Left kidney (tissue), 2 donors: ENCODE data around the gene PTGDR2. TPM values are rescaled to one million over a fixed set of nuclear protein-coding genes. Genes with fewer than 3 reads are reported as not detected.
"Not testable (repeated sequence)": the region's sequence is repeated elsewhere in the genome, so short reads cannot be mapped to it uniquely, and the experiment has no call there.

ENCODE experiments used
- DNase-seq: peaks from one replicate; pipeline ENCODE4 v3.0.0-alpha.2; 2013
- polyA plus RNA-seq: library from polyadenylated mRNA; unstranded; fragments of 120-200 nt; gene quantifications from one replicate; pipeline ENCODE4 v1.2.1, GENCODE V29; 2013; ENCODE audit not compliant: insufficient read length

PTGDR2 gene
- polyA plus RNA-seq, 1 donor: 0.17 TPM

DNA sequence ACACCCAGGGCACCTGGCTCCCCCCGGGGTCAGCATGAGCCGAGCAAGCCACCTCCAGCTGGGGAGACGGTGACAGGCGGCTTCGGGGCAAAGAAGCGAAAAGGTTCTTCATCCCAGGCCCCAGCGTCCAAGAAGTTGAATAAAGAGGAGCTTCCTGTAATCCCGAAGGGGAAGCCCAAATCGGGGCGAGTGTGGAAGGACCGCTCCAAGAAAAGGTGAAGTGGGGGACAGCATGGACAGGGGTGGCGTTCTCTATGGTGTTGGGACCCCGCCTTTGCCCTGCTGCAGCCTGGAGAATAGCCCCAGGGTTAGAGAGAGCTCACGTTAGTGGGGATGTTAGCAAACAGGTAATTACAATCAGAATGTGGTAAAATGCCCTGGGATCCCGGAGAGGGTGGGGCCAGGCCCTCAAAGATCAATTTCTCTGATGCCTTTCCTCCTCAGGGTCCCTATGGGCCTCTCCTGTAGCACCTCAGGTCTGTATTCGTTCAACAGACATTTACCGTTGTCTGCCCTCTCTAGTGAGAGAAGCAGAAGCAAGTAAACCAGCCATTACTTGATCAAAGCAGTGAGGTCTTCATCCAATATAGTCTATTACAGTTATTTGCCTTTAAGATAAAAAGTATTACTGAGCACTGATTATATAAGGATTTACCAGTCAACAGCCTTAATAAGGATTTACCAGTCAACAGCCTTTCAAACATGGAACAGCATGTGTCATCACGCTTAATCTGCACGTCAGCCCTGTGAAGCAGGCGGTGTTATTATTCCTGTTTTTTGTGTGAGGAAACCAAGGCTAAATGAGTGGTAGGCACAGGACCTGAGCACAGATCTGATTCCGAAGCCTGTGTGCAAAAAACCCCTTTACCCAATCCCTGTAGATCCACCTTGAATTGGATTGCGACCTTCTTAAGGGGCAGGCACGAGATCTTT is 12.8 kb downstream of the PTGDR2 start:
- DNase-seq: no peak

DNA sequence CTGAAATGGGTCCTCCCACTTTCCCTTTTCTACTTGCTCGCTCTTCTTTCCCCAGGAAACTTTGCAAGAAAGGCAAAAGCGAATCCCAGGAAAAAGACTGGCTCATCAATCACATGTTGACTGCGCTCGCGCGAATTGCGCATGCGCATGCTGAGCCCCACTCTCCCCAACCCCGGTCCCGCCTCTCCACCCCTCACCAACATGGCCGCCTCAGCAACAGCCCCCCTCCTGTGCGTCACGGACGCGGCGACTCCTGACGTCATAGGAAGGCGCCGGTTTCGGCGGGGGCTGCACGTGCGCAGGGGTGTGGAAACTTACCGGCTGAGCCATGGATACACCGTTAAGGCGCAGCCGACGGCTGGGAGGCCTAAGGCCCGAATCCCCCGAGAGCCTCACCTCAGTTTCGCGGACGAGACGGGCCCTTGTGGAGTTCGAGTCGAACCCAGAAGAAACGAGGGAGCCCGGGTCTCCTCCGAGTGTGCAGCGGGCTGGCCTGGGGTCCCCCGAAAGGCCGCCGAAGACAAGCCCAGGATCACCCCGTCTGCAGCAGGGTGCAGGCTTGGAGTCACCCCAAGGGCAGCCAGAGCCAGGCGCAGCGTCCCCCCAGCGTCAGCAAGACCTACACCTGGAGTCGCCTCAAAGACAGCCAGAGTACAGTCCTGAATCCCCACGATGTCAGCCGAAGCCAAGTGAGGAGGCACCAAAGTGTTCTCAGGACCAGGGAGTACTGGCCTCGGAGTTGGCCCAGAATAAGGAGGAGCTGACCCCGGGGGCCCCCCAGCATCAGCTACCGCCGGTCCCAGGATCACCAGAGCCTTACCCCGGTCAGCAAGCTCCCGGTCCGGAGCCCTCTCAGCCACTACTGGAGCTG is 13.7 kb downstream of the PTGDR2 start, which contains the start of gene CCDC86:
CCDC86 (plus strand) TSS at position 317 of the 871 bp plus-strand sequence; CDS start at position 329, 12 bp downstream.
- peak; percentile 96 for DNase-seq

DNA sequence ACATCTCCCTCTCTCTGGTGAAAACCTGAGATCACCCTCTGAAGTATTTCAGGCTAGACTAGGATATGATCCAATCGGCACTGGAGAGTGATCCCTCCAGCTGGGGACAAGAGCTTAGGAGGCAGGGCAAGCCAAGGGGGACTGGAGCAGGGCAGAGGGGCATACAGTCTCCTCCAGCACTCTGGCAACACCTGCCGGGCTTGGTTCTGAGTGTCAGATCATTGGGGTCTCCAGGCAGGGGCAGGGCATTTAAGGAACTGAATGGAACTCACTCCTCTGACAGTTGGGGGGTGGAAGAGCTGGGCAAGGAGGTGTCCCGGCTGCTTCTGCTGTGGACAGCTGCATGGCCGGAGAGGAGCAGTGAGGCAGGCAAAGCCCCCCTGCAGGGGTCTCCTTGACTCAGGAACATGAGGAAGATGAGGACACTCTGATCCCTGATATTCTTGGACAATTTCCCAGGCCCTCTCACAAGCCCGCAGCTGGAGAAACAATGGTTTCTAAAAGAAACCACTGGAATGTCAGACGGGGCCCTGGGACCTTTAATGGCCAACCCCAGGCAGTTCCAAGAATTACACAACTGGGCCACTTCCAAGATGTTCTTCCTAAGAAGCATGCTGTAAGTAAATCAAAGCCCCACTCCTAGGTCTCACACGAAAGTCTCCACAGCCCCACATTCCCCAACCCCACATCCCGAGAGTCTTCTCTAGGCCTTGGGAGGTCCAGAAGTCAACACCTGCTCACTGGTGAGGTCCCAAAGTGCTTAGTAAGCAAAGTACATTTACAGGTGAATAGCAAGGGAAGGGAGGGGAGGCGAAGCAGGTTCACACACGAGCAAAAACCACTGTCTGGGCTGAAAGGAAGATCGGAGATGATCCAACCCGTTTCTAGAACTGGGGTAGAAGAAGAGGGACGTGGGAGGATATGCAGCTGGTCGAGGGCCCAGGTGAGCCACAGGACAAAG is 15.0 kb downstream of the PTGDR2 start:
- DNase-seq: no peak

DNA sequence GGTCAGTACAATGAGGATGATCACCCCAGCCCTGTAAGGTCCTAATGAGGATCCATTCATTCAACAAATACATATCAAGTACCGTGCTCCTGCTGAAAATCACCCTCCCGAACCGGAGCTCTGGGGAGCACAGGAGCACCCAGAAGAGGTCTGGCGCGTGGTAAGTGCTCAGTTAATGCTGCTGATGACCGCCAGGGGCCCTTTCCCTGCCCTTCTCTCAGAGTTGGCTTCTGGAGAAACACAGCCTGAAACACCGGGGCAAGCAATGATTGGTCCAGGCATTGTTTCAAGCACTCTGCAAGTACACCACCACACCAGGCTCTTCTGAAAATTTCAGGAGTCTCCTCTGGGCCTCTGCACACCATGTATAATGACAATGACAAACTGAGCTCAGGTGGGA is 17.6 kb downstream of the PTGDR2 start:
- no peak for DNase-seq

DNA sequence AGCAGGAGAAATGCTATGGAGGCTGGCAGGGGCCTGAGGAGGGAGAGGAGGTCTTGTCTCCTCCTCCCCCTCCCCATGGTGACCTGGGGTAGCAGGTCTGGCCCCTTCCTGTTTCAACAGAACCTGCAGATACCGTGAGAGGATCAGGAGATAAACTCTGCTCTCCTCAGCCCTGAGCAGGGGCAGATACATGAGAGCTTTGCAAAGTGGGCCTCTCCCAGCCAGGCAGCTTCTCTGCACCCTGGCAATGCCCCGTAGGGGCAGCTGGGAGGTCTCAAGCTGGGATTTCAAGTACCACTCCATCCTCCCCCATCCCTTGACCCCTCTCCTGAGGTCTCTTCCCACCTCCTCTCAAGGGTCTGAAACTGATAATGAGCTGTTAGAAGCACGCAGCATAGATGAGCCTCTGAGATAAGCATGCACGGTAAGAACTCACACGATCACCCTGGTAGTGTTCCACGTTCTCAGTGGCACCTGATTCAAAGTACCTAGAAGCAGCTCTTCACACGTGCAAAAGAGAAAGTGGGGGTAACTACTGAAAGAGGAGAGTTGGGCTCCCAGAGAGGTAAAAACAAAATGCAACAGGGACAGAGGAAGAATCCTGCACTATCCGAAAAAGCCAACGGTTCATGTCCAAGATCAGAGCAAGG is 18.8 kb downstream of the PTGDR2 start:
- no peak for DNase-seq

DNA sequence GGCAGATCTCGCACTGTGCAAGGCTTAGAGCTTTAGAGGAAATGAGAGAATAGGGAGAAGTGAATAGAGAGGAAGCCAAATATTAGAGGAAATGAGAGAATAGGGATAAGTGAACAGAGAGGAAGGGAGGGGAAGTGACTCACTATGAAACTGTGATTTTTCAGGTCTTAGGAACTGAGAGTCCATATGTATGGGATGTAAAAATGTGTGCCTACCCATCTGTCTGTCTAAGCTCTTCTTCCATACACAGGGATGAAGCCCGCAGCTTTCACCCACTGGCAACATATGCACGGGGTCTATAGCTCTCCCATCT is 20.3 kb downstream of the PTGDR2 start:
- DNase-seq: no peak

DNA sequence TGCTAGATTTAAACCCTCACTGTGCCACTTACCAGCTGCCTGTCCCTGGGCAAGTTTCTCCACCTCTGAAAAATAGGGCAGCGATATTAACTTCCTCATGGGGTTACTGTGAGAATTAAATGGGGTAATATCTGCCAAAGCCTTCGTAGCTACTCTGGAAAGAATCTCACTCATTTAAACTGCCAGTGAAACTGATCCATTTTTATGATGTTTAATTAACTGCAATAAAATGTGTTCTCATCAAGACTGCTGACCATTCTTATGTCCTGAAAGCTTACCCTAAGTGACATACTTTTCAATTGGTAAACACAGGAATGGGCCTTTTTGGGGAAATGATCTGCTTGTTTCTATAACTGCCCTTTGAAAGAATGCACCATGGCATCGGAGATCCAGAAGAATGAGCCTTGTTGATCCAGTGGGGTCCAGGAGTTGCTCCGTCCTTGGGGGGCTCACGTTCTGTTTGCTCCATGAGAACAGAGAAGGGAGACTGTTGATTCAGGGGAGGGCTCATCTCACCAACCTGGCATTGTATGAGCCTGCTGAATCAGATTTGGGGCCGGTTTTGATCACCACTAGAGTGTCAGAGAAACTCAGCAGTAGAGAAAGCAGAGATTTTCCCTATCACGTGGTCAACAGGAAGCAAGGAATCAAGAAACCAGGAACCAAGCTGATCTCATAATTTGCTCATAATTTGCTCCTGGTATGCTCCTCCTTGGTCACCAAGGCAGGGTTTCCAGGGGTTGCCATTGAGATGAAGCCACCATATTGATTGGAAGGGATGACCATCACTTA is 20.8 kb downstream of the PTGDR2 start:
- DNase-seq: no peak

DNA sequence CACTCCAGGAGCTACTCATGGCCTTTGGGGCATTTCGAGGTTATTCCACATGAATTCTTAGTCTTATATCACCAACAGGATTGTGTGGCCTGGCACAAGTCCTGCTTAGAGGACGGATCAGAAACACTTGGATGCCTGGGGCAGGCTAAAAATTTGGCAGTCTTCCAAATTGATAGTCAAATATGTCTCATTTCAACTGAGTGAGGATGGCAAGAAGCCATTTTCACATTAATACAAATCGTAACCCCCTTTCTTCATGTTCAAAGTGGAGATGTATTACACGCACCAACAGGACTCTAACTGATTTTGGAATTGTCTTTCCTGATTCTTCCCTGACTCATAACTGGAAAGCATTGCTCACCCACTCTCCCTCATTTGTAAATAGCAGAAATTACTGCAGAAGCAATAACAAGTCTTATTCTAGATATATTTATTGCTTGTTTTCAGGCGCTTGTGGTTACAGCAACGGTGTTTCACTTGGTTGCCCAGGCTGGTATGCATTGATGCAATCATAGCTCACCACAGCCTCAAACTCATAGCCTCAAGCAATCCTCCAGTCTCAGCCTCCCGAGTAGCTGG is 24.2 kb downstream of the PTGDR2 start:
- DNase-seq: no peak

DNA sequence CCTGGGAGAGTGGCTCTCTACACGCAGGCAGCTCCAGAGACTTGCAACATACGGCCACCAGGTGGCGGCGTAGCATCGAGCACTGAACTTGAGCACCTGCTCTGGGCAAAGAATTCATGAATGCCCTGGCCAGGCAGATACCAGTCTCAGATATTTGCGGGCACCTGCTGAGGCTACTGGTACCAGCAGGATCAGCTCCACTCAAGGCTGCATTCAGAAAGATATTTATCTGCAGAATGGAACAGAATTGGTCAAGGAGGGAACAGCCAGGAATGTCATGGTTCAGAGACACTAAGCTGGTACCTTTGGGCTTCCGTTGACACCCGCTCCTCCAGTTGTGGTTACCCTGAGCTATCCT is 24.6 kb downstream of the PTGDR2 start:
- DNase-seq: peak; percentile 66

DNA sequence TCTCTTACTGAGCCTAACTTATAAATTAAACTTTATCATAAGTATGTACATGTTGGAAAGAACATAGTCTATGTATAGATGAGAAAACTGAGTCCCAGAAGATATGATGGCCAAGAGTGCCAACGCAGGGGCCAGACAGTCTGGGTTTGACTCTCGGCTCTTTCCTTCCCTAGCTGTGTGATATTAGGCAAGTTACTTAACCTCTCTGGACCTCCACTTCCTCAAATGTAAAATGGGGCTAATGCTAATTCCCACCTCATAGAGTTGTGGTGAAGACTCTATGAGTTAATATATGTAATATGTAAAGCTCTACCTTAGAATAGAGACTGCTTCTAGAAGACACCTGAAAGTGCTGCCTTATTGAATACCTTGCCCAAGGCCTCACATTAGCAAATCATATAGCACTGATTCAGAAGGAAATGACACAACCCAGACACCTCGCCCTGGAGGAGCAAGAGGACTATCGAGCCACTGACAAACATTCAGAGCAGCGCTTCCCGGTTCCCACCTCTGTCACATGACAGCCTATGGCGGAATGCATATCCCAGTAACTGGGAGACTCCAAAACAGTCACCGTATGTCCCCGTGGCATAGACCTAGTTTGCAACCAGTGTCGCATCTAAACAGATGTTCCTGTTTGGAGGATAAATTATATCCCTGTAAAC is 25.1 kb downstream of the PTGDR2 start:
- no peak for DNase-seq

DNA sequence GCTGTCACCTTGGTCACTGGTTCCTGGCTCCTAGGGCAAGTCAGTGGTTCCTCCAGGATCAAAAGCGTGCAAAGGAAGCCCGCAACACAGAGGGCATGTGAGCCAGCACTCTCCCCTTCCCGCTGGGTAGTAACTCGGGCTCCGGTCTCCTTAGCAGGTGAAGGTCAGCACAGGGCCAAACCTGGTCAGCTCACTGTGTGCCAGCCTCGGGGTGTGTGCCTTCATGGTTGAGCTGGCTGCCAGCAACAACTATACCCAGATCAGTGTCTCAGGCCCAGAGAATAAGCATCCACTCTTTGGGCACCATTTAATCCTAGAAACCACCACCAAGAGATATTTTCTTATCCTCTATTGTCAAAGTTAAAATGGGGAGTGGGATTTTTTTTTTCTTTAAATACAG is 30.0 kb downstream of the PTGDR2 start:
- DNase-seq: no peak

DNA sequence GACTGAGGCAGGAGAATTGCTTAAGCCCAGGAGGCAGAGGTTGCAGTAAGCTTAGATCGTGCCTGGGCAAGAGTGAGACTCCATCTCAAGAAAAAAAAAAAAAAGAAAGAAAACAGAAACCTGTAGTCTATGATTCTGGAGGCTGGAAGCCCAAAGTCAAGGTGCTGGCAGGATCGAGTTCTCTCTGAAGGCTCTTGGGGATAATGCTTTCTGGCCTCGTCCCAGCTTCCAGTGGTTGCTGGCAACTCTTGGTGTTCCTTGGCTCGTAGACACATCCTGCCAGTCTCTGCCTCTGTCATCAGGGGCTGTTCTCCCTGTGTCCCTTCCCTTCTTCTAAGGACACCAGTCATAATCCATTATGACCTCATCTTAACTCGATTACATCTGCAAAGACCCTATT is 30.6 kb downstream of the PTGDR2 start:
- DNase-seq: no peak

DNA sequence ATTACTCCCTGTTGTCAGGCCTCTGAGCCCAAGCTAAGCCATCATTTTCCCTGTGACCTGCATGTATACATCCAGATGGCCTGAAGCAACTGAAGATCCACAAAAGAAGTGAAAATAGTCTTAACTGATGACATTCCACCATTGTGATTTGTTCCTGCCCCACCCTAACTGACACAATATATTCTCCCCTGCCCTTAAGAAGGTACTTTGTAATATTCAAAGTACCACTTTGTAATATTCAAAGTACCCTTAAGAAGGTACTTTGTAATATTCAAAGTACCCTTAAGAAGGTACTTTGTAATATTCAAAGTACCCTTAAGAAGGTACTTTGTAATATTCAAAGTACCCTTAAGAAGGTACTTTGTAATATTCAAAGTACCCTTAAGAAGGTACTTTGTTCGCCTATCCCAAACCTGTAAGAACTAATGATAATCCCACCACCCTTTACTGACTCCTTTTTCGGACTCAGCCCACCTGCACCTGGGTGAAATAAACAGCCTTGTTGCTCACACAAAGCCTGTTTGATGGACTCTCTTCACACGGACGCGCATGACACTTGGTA is 31.9 kb downstream of the PTGDR2 start:
- not testable (repeated sequence) for DNase-seq

DNA sequence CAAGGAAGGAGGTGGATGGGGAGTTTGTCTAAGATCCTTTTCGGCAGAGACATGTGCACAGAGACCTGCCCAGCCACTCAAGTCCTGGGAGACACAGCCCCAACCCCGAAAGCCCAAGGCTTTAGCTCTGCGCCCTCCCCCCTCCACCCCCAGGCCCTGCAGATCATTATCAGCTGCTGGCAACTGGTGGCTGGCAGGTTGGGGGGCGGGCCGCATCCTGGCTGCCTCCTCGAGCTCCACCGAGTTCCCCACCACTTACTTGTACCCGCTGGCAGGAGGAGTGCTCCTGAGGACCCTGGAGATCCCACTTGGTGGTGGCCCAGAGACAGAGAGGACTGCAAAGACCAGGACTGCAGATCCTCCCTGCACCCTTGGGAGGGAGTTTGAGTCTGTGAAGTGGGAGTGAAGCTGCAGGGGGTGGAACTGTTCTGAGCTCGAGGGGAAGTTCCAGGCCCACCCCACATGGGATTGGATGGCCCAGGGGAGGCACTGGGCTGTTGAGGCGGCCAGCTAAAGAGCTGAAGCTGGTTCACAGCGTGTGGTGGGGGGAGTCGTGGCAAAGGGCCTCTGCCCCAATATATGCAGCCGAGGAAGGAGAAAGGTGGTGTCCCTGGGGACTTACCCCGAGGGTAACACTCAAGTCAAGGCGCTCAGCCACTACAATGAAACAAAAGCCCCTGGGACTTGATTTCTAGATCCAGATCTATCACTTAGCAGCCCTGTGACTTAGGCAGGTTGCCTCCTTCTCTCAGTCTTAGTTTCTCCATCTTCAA is 33.7 kb downstream of the PTGDR2 start:
- no peak for DNase-seq

DNA sequence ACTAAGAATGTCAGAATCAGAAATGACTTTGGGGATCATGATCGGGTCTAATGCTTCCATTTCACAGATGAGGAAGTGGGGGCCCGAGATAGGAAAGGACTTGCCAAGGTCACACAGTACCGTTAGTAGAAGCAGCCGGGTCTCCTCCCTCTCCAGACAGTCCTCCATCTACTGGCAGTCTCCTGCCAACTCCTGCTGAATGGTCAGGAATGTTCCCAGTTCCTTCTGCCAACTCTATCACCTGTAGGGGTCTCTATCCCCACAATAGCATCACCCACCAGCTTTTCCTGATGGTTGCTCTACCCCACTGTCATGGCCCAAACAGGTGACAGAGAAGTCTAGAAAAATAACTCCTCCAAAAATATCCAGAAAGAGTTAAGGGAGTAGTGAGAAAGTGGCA is 37.7 kb downstream of the PTGDR2 start:
- no peak for DNase-seq

DNA sequence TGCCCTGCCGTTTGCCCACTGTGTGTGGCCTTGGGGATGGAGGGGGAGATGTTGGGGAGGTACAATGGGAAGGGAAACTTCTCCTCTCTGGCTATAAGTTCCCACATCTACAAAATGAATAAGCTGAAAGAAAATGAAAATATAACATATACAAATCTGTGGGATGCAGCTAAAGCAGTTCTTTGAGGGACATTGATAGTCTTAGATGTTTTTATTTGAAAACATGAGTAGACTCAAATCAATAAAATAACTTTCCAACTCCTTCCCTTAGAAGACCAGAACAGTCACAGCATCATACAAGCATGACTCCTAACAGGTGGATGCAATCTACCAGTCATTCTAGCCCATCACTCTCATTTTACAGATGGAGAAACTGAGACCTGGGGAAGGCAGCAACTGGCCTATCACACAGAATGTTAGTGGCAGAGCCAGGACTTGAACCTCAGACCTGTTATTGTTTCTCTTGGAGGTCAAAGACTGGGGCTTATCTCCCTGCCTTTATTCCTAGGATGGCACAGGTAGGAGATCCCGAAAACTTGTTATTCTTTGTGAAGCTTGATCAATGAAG is 39.1 kb downstream of the PTGDR2 start:
- no peak for DNase-seq

DNA sequence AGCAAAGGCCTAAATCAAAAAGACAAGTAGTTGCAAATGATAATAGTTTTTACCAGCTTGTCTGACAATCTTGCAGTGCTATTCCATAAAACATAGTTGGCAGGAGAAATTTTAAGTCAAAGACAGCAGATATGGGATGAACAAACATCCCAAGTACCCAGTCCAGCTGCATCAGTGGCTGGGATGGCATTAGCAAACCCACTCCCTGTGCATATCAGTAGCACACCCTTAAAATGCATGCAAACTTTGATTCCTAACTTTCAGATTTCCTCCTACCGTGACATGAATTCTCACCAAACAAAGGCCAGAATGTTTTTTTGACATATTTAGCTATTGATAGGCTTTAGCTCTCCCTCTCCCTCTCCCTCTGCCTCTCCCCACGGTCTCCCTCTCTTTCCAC is 41.6 kb downstream of the PTGDR2 start:
- no peak for DNase-seq

DNA sequence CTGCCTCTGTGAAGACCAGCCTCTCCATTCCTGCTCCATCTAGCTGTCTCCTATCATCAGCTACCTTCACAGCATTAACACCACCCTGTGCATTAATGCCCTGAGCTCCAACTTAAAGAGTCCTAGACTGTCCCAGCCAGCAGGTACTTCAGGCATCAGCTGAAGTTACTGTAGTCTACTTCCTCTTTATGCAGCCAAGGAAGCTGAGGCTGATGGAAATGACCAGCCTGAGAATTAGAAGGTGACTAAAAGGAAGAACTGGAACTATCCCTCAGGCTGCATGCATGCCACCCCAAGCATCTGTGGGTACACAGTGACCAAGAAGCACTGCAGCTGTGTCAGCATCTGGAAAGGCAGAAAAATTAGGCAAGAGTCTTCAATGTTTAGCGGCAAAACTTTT is 42.4 kb downstream of the PTGDR2 start:
- DNase-seq: no peak
